Astrocyte (in vitro differentiated cells and primary cell): ENCODE measurements around the gene SIRT5. TPM values are rescaled to one million over a fixed set of nuclear protein-coding genes. Genes with fewer than 3 reads are reported as not detected.

Experiments
- DNase-seq: peaks from one replicate; pipeline ENCODE4 v3.0.0-alpha.2; 2010; ENCODE audit warnings: low read depth
- FAIRE-seq: peaks from 2 replicates; lab custom pipeline; 2011; peaks lifted over from hg19 to GRCh38; lab: Jason Lieb, UNC
- H2AFZ ChIP-seq: 2 replicates; pipeline ENCODE4 v1.6.0; 2012; ENCODE audit warnings: low read depth, low read length, inconsistent platforms
- H3K27ac ChIP-seq: 2 replicates; pipeline ENCODE4 v1.5.1; 2011; ENCODE audit warnings: low read depth, low read length, inconsistent platforms
- H3K27me3 ChIP-seq: 2 replicates; pipeline ENCODE4 v1.6.0; 2011; ENCODE audit warnings: low read length, inconsistent platforms; ENCODE audit not compliant: insufficient read depth
- H3K36me3 ChIP-seq: 2 replicates; pipeline ENCODE4 v1.5.1; 2011; ENCODE audit warnings: low read length, inconsistent platforms; ENCODE audit not compliant: insufficient read depth
- H3K4me1 ChIP-seq: 2 replicates; pipeline ENCODE4 v1.5.1; 2011; ENCODE audit warnings: low read length, inconsistent platforms; ENCODE audit not compliant: insufficient read depth
- H3K4me2 ChIP-seq: 2 replicates; pipeline ENCODE4 v1.6.0; 2012; ENCODE audit warnings: low read length, inconsistent platforms
- H3K4me3 ChIP-seq: 2 replicates; pipeline ENCODE4 v1.5.1; 2011; ENCODE audit warnings: low read depth, mild to moderate bottlenecking, low read length, inconsistent platforms; ENCODE audit not compliant: insufficient read depth
- H3K79me2 ChIP-seq: 2 replicates; pipeline ENCODE4 v1.6.0; 2012; ENCODE audit warnings: mild to moderate bottlenecking, low read length, inconsistent platforms; ENCODE audit not compliant: insufficient read depth
- H3K9ac ChIP-seq: 2 replicates; pipeline ENCODE4 v1.6.0; 2012; ENCODE audit warnings: mild to moderate bottlenecking, low read length, inconsistent platforms
- H3K9me3 ChIP-seq: 2 replicates; pipeline ENCODE4 v1.5.1; 2012; ENCODE audit warnings: low read depth, mild to moderate bottlenecking, low read length, inconsistent platforms; ENCODE audit not compliant: insufficient read depth
- H4K20me1 ChIP-seq: 2 replicates; pipeline ENCODE4 v1.6.0; 2012; ENCODE audit warnings: low read length, inconsistent platforms; ENCODE audit not compliant: insufficient read depth
- H3K27ac Mint-ChIP-seq: one replicate; pipeline ENCODE4 v1.8.0; 2021; ENCODE audit warnings: mild to moderate bottlenecking, mixed read lengths; ENCODE audit not compliant: unreplicated experiment
- H3K27me3 Mint-ChIP-seq: one replicate; pipeline ENCODE4 v1.8.0; 2021; ENCODE audit warnings: low read depth, mixed read lengths; ENCODE audit not compliant: unreplicated experiment
- H3K36me3 Mint-ChIP-seq: one replicate; pipeline ENCODE4 v1.8.0; 2021; ENCODE audit warnings: low read depth, mixed read lengths; ENCODE audit not compliant: unreplicated experiment
- H3K4me1 Mint-ChIP-seq: one replicate; pipeline ENCODE4 v1.8.0; 2021; ENCODE audit warnings: low read depth, mixed read lengths; ENCODE audit not compliant: unreplicated experiment
- H3K4me3 Mint-ChIP-seq: one replicate; pipeline ENCODE4 v1.8.0; 2021; ENCODE audit warnings: mild to moderate bottlenecking, moderate library complexity, mixed read lengths; ENCODE audit not compliant: unreplicated experiment
- H3K9me3 Mint-ChIP-seq: one replicate; pipeline ENCODE4 v1.8.0; 2021; ENCODE audit warnings: mild to moderate bottlenecking, mixed read lengths; ENCODE audit not compliant: unreplicated experiment
- CTCF ChIP-seq: IDR thresholded peaks from 2 replicates; pipeline ENCODE4 v1.5.1; 2011; ENCODE audit warnings: low read depth, mild to moderate bottlenecking, inconsistent platforms, low read length, moderate library complexity; ENCODE audit not compliant: insufficient read depth
- EZH2 ChIP-seq: IDR thresholded peaks from 2 replicates; pipeline ENCODE4 v1.6.1; 2012; ENCODE audit warnings: mild to moderate bottlenecking, low read length, inconsistent platforms; ENCODE audit not compliant: insufficient read depth
- total RNA-seq: library from RNA; stranded (reverse); gene quantifications from 2 replicates; pipeline ENCODE4 v1.2.1, GENCODE V29; 2021

The SIRT5 gene
- total RNA-seq, 1 donor from 2014 or later: 8.6 TPM

- no peak for FAIRE-seq
- Histone ChIP-seq H3K27me3 (no peaks in the 10 kb centered on the region), H3K4me2 (no peak overlapping the region), H3K4me1 (peaks cover 11% of the 10 kb centered on the region), H3K9ac (no peak overlapping the region), H4K20me1 (no peaks in the 10 kb centered on the region), H3K27ac (no peak overlapping the region), H3K36me3 (no peaks in the 10 kb centered on the region), H2AFZ (no peak overlapping the region), H3K79me2 (peaks cover 3% of the 10 kb centered on the region), H3K4me3 (no peak overlapping the region), H3K9me3 (no peaks in the 10 kb centered on the region)
- H3K36me3 Mint-ChIP-seq: no peaks in the 10 kb centered on the region
- no peak overlapping the region for H3K27ac Mint-ChIP-seq
- peak overlapping the region; percentile 12 for H3K4me3 Mint-ChIP-seq
- TF ChIP-seq EZH2: no peak
- no peak for TF ChIP-seq CTCF
- H3K9me3 Mint-ChIP-seq: no peaks in the 10 kb centered on the region
- peaks cover 5% of the 10 kb centered on the region for H3K4me1 Mint-ChIP-seq
- no peaks in the 10 kb centered on the region for H3K27me3 Mint-ChIP-seq
- DNase-seq: no peak
These were observed 2.2 kb upstream of the SIRT5 start for GRCh38 chr6:13572240-13572639.

- no peaks in the 10 kb centered on the region for H3K27me3 ChIP-seq
- H3K4me3 Mint-ChIP-seq: peak overlapping the region; percentile 88
- peak overlapping the region; percentile 96 for H3K4me2 ChIP-seq
- DNase-seq (no peak), FAIRE-seq (no peak)
- H2AFZ ChIP-seq: peak overlapping the region; percentile 89
- H3K27ac Mint-ChIP-seq: peak overlapping the region; percentile 76
- TF ChIP-seq EZH2: no peak
- TF ChIP-seq CTCF: no peak
- H3K36me3 Mint-ChIP-seq: peaks cover 2% of the 10 kb centered on the region
- H3K4me3 ChIP-seq: peak overlapping the region; percentile 86
- H3K27me3 Mint-ChIP-seq: no peaks in the 10 kb centered on the region
- H3K36me3 ChIP-seq: no peaks in the 10 kb centered on the region
- peaks cover 11% of the 10 kb centered on the region for H3K4me1 ChIP-seq
- peaks cover under 1% of the 10 kb centered on the region for H3K9me3 Mint-ChIP-seq
- H3K4me1 Mint-ChIP-seq: peaks cover 5% of the 10 kb centered on the region
- peaks cover 3% of the 10 kb centered on the region for H3K79me2 ChIP-seq
- no peaks in the 10 kb centered on the region for H4K20me1 ChIP-seq
- peak overlapping the region; percentile 80 for H3K27ac ChIP-seq
- no peaks in the 10 kb centered on the region for H3K9me3 ChIP-seq
- H3K9ac ChIP-seq: peak overlapping the region; percentile 90
These were observed 1.3 kb upstream of the SIRT5 start for GRCh38 chr6:13572951-13573654.

GRCh38 chr6:13573669-13574110 lies 711 bp upstream of the SIRT5 start:
- no peaks in the 10 kb centered on the region for H3K9me3 ChIP-seq
- Mint-ChIP-seq H3K9me3 (peaks cover 2% of the 10 kb centered on the region), H3K36me3 (peaks cover 2% of the 10 kb centered on the region), H3K4me1 (peaks cover 5% of the 10 kb centered on the region), H3K4me3 (peak overlapping the region; percentile 88), H3K27ac (peak overlapping the region; percentile 76), H3K27me3 (no peaks in the 10 kb centered on the region)
- H3K4me3 ChIP-seq: peak overlapping the region; percentile 86
- H4K20me1 ChIP-seq: no peaks in the 10 kb centered on the region
- H3K36me3 ChIP-seq: no peaks in the 10 kb centered on the region
- no peaks in the 10 kb centered on the region for H3K27me3 ChIP-seq
- H2AFZ ChIP-seq: peak overlapping the region; percentile 89
- FAIRE-seq: no peak
- DNase-seq: peak; percentile 34
- H3K9ac ChIP-seq: peak overlapping the region; percentile 90
- H3K4me1 ChIP-seq: peaks cover 11% of the 10 kb centered on the region
- H3K79me2 ChIP-seq: peaks cover 3% of the 10 kb centered on the region
- peak overlapping the region; percentile 96 for H3K4me2 ChIP-seq
- TF ChIP-seq CTCF (no peak), EZH2 (no peak)
- peak overlapping the region; percentile 80 for H3K27ac ChIP-seq
